ENCODE measurements around the gene GAS5. TPM values are rescaled to one million over a fixed set of nuclear protein-coding genes. Genes with fewer than 3 reads are reported as not detected.
A peak's percentile ranks its signal among the peaks of the same experiment; 100 is the strongest.

Gene GAS5
- total and polyA plus RNA-seq, 2 of the 8 experiments (the other 6 are each of a cell fraction or from before 2014, with no cell fraction given): 799 to 1,238 TPM

GRCh38 chr1:173824315-173825081 is 43.3 kb downstream of the GAS5 start, which contains the start of the genes CENPL and DARS2:
TSS of gene CENPL (minus strand) at chr1:173824883. CDS start at chr1:173811299, 13,584 bp downstream.
TSS of gene DARS2 (plus strand) at chr1:173824673. CDS start at chr1:173825230, 557 bp downstream.
- Histone ChIP-seq H2BK15ac (ENCODE audit: low read length) (peak within 1 kb of the TSS; percentile 84; the same call in 1 of the 2 replicates), H4K8ac (ENCODE audit: extremely low read depth, insufficient read depth, low read length) (peak within 1 kb of the TSS; percentile 83), H3K79me1 (ENCODE audit: low read depth, low read length) (no peaks in the 10 kb centered on the region), H3K23me2 (ENCODE audit: low read depth, low read length) (peaks cover 7% of the 10 kb centered on the region), H2BK20ac (ENCODE audit: low read length) (no peak within 1 kb of the TSS), H4K20me1 (replicated peaks in 1 of 2; ENCODE audit: control insufficient read depth in 1 of 2, insufficient read depth in 2 of 2, low read length in 2 of 2) (peaks cover 0 to 2% of the 10 kb centered on the region in 2 experiments), H3K56ac (replicated peaks; ENCODE audit: insufficient read length, low read depth, low read length) (peak within 1 kb of the TSS; percentile 63), H2BK12ac (ENCODE audit: low read depth, low read length) (peak within 1 kb of the TSS; percentile 77; the same call in 1 of the 2 replicates), H3K79me2 (ENCODE audit: control insufficient read depth in 1 of 2, insufficient read depth in 2 of 2, low read length in 2 of 2) (peaks cover 7 to 46% of the 10 kb centered on the region in 2 experiments), H2AK5ac (ENCODE audit: low read depth, low read length) (no peak within 1 kb of the TSS; the same call in 1 of the 2 replicates), H3K36me3 (ENCODE audit: control insufficient read depth in 2 of 4, insufficient read depth in 4 of 4, low read length in 3 of 4) (no peaks in the 10 kb centered on the region; a peak in 1 of 8 replicates), H4K5ac (ENCODE audit: insufficient read length, low read depth, low read length) (peak within 1 kb of the TSS; percentile 87), H4K91ac (replicated peaks; ENCODE audit: insufficient read length, low read length) (peak within 1 kb of the TSS; percentile 81), H3K4me2 (ENCODE audit: insufficient read depth in 1 of 2, low read depth in 2 of 2, low read length in 2 of 2) (peak within 1 kb of the TSS; percentile 78 to 95), H2BK5ac (ENCODE audit: low read depth, low read length) (peak within 1 kb of the TSS; percentile 93), H3K4me3 (ENCODE audit: extremely low read depth in 1 of 4, insufficient read depth in 2 of 4, low read depth in 3 of 4, low read length in 4 of 4) (peak within 1 kb of the TSS; percentile 69 to 96 (median 88)), H3K4me1 (replicated peaks in 1 of 4; ENCODE audit: control insufficient read depth in 3 of 4, insufficient read depth in 4 of 4, low read length in 3 of 4) (no peaks in the 10 kb centered on the region; a peak in 3 of 7 replicates), H3K23ac (ENCODE audit: insufficient read length) (no peak within 1 kb of the TSS), H3K9me3 (ENCODE audit: insufficient read depth in 2 of 2, low read depth in 1 of 2, low read length in 1 of 2) (no peaks in the 10 kb centered on the region), H3K4ac (replicated peaks; ENCODE audit: insufficient read length, low read depth, low read length) (peak within 1 kb of the TSS; percentile 36), H3K27ac (ENCODE audit: low read depth, low read length) (peak within 1 kb of the TSS; percentile 94), H2BK120ac (replicated peaks; ENCODE audit: low read depth, low read length) (peak within 1 kb of the TSS; percentile 59), H3K14ac (ENCODE audit: insufficient read length) (no peak within 1 kb of the TSS), H3K9ac (replicated peaks in 1 of 4; ENCODE audit: extremely low read depth in 1 of 4, low read depth in 3 of 4, low read length in 3 of 4) (peak within 1 kb of the TSS; percentile 74 to 93 (median 88)), H3K18ac (ENCODE audit: extremely low read depth, low read length) (peak within 1 kb of the TSS; percentile 98), H2AFZ (ENCODE audit: low read length) (peak within 1 kb of the TSS; percentile 47), H3K27me3 (replicated peaks in 1 of 4; ENCODE audit: control insufficient read depth in 3 of 4, extremely low read depth in 1 of 4, insufficient read depth in 3 of 4, low read length in 3 of 4) (no peaks in the 10 kb centered on the region)
- FAIRE-seq (no peak), DNase-seq (ENCODE audit: low read depth in 1 of 2, low spot score in 2 of 2) (peak; percentile 88 to 89)
- CTCF ChIA-PET (ENCODE audit: partially characterized antibody): interaction anchor here (0.7 to 1.5 kb wide), 5 partner anchors 13 to 1080 kb away, joined by 3 to 4 read pairs (median 3); no protein-coding TSS in a partner anchor
- WGBS, 2 experiments (ENCODE audit: extremely low coverage in 1 of 2, insufficient coverage in 1 of 2, insufficient read length in 1 of 2, insufficient replicate concordance in 2 of 2, low coverage in 1 of 2, low lambda C conversion rate in 2 of 2, missing lambda C conversion rate in 1 of 2): 1% methylated on average over 50 of the region's 55 CpGs; no CpG with 5 or more reads in 1 of the 2 experiments
- POLR2A ChIA-PET (ENCODE audit: partially characterized antibody): interaction anchor here (0.6 to 10.0 kb wide), 30 partner anchors 9 to 400 kb away, joined by 3 to 166 read pairs (median 4); partner anchors contain the start of genes GAS5, KLHL20, PRDX6 and ZBTB37
- TF ChIP-seq SP2 (IDR thresholded peaks at IDR 0.05; ENCODE audit: low read length) (no peak), RAD21 (IDR thresholded peaks at IDR 0.05 in 1 of 2, conservative IDR thresholded peaks at IDR 0.05 in 1 of 2; ENCODE audit: low read depth in 2 of 2, low read length in 2 of 2) (no peak; a peak in 1 of 4 replicates), ASH2L (IDR thresholded peaks at IDR 0.05; ENCODE audit: low read length) (peak; percentile 94), ATF2 (IDR thresholded peaks at IDR 0.05; ENCODE audit: low read length) (peak; percentile 71; the same call in 1 of the 2 replicates), KDM4A (IDR thresholded peaks at IDR 0.05; ENCODE audit: low read depth, low read length, severe bottlenecking) (peak; percentile 83), JUND (IDR thresholded peaks at IDR 0.05; ENCODE audit: low read length) (0 out of 2 replicates have a peak, but pooled peaks have one; percentile 6), TAF7 (optimal IDR thresholded peaks at IDR 0.05; ENCODE audit: borderline replicate concordance, low read depth, low read length) (peak; percentile 70), TEAD4 (IDR thresholded peaks at IDR 0.05; ENCODE audit: low read depth, low read length) (0 out of 2 replicates have a peak, but pooled peaks have one; percentile 26), RBBP5 (IDR thresholded peaks at IDR 0.05; ENCODE audit: borderline replicate concordance, low read depth, low read length) (0 out of 2 replicates have a peak, but pooled peaks have one; percentile 34)
